ENCODE results near the gene MRPL11.
A peak's percentile ranks its signal among the peaks of the same experiment; 100 is the strongest.

MRPL11 gene

GRCh38 chr11:66386171-66387069, 52.2 kb downstream of the MRPL11 start:
- peak; percentile 90 for DNase-seq
